PC-3 (cell line): ENCODE results near the gene IL1RAPL1.

Experiments
- EZH2 ChIP-seq: fragments of 300-600 bp; sonication (generic); IDR thresholded peaks from one replicate; pipeline ENCODE4 v1.6.1; 2017; ENCODE audit warnings: antibody characterized with exemption, mild to moderate bottlenecking, low read length; ENCODE audit not compliant: unreplicated experiment
- TF ChIP-seq, protein P1 (sequence below): fragments of 300-600 bp; sonication (generic); conservative IDR thresholded peaks from 2 replicates; pipeline ENCODE4 v1.5.1; 2017; ENCODE audit warnings: antibody characterized with exemption, low read depth, mild to moderate bottlenecking, low read length

- TF ChIP-seq, protein P1, sequence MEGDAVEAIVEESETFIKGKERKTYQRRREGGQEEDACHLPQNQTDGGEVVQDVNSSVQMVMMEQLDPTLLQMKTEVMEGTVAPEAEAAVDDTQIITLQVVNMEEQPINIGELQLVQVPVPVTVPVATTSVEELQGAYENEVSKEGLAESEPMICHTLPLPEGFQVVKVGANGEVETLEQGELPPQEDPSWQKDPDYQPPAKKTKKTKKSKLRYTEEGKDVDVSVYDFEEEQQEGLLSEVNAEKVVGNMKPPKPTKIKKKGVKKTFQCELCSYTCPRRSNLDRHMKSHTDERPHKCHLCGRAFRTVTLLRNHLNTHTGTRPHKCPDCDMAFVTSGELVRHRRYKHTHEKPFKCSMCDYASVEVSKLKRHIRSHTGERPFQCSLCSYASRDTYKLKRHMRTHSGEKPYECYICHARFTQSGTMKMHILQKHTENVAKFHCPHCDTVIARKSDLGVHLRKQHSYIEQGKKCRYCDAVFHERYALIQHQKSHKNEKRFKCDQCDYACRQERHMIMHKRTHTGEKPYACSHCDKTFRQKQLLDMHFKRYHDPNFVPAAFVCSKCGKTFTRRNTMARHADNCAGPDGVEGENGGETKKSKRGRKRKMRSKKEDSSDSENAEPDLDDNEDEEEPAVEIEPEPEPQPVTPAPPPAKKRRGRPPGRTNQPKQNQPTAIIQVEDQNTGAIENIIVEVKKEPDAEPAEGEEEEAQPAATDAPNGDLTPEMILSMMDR, result no peak
- TF ChIP-seq EZH2, result no peak
Measured at GRCh38 chrX:29787656-29788055, 1200.4 kb downstream of the IL1RAPL1 start.
